Cardiac fibroblast (primary cell): ENCODE data around the gene KLK1.
A peak's percentile ranks its signal among the peaks of the same experiment; 100 is the strongest.

Experiments used
- DNase-seq, 2 donors: peaks; one replicate each; pipeline versions ENCODE4 v3.0.0 to v3.0.0-alpha.2; 2010; ENCODE audit warnings: low read depth in 2 of 2
- H3K4me3 ChIP-seq, 2 donors: replicated peaks in 1 of 2; 1 replicate in 1 of 2; 2 replicates in 1 of 2; pipeline ENCODE4 v1.5.1; 2011; ENCODE audit warnings: low read depth in 2 of 2, low read length in 2 of 2, mild to moderate bottlenecking in 2 of 2, moderate library complexity in 1 of 2
- TF ChIP-seq, protein P1 (sequence below): IDR thresholded peaks from one replicate; pipeline ENCODE4 v1.5.1; 2011; ENCODE audit warnings: low read depth, mild to moderate bottlenecking, low read length, inconsistent platforms

Gene KLK1

DNA sequence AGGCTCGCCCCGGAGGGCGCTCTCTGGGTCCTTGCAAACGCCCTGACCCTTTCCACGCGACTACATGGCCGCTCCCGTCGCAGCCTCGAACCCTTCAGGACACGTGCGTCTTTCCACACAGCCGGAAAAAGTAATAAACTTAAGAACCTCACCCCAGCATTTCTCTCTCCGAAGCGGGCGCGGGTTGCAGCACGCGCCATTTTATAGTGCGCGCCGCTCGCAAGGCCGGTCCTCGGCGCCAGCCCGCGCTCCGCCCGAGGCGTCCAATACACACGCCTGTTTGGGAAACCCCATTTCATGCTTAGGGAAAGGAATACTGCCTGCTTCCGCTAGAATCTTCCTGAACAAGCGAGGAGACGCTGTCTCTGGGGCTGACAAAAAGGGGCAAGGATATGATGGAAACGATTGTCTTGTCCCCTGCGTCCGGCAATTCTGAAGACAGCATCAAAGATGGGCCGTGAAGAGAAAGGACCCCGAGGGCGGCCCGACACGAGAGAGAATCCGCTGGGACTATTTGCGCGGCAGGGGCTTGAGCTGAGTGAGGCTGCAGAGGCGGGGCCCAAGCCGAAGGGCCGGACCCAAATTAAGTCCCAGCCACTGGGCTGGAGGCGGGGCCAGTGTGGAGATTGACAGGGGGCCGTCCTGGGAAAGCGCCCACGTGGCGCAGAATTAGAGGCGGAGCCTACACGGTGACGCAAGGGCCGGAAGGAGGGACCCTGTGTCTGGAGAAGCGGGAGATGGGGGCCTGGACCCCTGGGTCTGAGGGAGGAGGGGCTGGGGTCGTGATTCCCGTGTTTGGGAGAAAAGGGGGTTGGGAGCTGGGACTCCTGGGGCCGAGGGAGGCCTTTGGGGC, 18.9 kb downstream of the KLK1 start:
- TF ChIP-seq, protein P1, sequence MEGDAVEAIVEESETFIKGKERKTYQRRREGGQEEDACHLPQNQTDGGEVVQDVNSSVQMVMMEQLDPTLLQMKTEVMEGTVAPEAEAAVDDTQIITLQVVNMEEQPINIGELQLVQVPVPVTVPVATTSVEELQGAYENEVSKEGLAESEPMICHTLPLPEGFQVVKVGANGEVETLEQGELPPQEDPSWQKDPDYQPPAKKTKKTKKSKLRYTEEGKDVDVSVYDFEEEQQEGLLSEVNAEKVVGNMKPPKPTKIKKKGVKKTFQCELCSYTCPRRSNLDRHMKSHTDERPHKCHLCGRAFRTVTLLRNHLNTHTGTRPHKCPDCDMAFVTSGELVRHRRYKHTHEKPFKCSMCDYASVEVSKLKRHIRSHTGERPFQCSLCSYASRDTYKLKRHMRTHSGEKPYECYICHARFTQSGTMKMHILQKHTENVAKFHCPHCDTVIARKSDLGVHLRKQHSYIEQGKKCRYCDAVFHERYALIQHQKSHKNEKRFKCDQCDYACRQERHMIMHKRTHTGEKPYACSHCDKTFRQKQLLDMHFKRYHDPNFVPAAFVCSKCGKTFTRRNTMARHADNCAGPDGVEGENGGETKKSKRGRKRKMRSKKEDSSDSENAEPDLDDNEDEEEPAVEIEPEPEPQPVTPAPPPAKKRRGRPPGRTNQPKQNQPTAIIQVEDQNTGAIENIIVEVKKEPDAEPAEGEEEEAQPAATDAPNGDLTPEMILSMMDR: no peak
- peak overlapping the region; percentile 99 to 100 for H3K4me3 ChIP-seq
- peak; percentile 99 for DNase-seq

DNA sequence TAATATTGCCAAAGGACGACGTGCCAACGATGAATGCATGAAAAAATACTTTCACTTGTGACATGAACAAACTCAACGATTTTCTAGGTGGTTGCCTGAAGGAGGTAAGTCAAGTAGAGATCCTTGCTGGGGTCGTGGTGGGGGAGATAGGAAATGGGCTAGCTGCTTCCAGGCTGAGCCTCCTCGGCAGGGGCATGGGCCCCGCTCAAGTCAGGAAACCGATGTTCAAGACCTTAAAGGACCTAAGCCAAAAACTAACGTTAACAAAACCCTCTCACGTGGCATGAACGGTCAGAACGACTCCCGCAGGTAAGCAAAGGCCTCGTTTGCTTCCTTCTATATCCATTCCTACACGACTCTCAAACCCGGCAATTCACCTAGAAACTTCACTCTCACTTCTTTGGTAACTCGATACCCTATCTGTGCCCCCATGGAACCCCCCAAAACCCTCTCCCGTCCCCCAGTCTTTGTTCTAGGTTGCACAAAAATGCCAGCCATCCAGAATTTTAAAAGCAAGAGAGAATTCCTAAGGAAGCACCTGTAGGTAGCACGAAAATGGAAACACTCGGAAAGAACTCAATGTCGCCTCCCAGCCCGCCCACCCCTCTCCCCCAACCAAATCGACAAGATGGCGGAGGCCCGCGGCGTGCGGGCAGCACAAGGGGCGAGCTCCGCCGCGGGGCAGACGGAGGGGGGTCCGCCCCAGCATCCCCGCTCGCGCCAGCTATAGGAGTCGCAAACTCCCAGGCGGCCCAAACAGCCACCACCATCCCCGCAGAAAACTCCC, 19.8 kb downstream of the KLK1 start:
- DNase-seq: peak; percentile 15 to 16
- TF ChIP-seq, protein P1: no peak
- peak overlapping the region; percentile 99 to 100 for H3K4me3 ChIP-seq

DNA sequence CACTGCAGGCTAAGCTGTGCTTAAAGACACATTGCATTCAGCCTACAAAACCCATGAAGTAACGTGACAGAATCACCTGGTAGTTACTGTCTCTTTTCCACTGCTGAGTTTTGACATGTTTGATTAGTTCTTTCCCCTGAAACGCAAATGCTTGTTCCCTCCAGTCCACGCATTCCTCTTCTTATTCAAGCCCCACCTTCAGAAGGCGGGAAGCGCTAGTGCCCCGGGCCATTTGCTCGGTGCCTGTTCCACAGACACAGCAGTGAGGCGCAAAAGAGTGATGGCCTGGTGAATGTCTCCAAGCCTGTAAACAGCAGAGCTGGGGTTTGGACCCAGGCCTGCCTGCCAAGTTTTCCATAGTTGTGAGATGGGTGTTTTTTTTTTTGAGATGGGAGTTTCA, 22.5 kb downstream of the KLK1 start:
- TF ChIP-seq, protein P1: no peak
- DNase-seq: no peak
- H3K4me3 ChIP-seq: no peak overlapping the region

DNA sequence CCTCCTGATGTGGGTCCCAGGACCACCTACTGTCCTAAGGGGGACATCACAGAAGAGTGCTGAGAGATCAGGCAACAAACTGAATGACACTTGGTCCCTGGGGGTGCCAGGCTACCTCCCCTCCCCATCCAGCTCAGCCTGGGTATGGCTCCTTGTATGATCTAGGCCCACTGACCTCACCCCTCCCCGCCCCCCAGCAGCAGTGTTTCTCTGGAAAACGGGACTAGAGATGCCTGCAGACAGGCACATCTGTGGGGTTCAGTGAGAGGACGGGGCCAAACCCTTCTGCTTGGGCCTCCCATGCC, 24.1 kb downstream of the KLK1 start:
- no peak overlapping the region for H3K4me3 ChIP-seq
- TF ChIP-seq, protein P1: no peak
- no peak for DNase-seq

DNA sequence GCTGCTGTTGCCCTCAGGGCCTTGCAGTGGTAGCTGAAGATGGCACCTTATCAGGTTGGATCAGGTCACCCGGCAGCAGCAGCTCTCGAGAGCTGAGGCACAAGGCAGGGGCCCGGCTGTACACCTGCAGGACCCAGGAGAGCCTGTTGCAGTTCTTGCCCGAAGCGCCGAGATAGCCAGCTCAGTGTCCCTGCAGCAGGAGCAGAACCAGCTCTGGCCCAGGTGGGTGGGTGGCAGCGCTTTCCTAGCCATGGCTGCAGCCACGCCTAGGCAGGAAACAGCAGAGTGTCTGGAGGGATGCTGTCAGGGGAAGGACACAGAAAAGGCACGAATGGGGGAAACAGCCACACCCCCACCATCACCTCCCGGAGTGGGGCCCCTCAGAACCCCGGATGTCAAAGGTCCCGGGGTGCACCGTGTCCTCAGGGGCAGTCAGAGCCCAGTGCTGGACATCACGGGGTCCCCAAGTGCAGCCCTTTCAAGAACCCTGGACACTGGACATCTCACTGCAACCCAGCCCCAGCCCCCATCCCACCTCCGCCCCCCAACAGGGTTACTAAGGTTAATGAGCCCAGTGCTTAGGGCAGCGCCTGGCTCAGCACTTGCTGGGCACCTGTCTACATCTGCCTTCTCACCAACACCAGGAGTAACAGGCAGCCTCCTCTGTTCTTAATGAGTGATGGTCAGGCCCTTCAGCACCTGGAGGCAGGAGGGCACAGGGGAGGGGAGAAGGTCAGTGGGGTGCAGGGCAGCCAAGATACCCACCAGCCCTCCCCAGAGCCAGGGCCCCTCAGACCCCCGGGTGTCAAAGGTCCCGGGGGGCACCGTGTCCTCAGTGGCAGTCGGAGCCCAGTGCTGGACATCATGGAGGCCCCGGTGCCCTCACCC, 24.7 kb downstream of the KLK1 start:
- no peak for DNase-seq
- TF ChIP-seq, protein P1: no peak

DNA sequence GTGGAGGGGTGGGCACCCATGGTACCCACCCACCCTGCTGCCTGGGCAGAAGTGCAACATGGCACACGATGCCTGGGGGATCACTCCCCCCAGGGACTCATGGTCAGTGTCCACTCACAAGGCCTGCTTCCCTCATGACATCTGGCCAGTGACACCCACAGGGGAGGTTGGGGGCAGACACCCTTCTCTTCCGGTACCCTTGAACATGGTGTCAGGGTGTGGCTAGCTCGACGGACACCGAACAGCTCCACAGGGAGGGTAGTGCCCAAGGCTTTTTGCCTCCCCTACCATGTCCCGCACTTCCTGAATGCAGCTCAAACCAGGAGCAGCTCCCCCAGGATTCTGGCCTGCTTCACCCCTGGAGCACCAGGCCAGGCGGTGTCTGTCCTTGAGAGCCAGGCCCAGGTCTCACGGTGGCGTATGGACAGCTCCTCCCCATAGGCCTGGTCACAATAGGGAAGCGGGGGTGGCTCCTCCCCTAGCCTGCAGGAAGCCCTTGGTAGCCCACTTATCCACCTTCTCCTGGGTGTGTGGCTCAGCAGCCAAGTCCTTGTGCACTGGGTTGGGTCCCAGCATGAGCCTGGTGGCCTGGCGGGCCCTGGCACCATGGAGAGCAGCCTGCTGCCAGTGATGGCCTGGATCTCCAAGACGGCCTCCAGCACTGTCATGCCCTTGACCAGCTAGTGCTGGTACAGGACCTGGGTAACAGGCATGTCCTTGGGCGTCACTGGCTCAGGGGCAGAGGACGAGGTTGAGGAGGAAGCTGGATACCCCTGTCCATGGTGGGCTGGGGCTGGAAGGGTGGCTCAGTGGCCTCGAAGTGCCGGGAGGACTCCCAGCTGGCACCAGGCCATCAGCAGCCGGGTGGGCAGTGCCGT, 25.6 kb downstream of the KLK1 start:
- TF ChIP-seq, protein P1: no peak
- H3K4me3 ChIP-seq: no peak overlapping the region
- DNase-seq: no peak

More for the DNA sequence above, 24.7 kb downstream of the KLK1 start:
- H3K4me3 ChIP-seq: no peak overlapping the region
